ENCODE measurements around the gene C6orf118. TPM values are rescaled to one million over a fixed set of nuclear protein-coding genes. Genes with fewer than 3 reads are reported as not detected.

The C6orf118 gene
- total and polyA plus RNA-seq, 2 experiments from 2014 or later = not detected

- Histone ChIP-seq H3K36me3 (replicated peaks; ENCODE audit: insufficient read depth, low read depth) (no peaks in the 10 kb centered on the region), H3K79me2 (no peaks in the 10 kb centered on the region), H3K27ac (no peak overlapping the region), H3K4me2 (no peak overlapping the region), H3K27me3 (no peaks in the 10 kb centered on the region), H3K4me1 (ENCODE audit: insufficient read depth) (no peaks in the 10 kb centered on the region), H3K9me3 (ENCODE audit: low read depth) (no peaks in the 10 kb centered on the region), H3K4me3 (no peak overlapping the region), H2AFZ (no peak overlapping the region), H3K9me2 (replicated peaks; ENCODE audit: insufficient read depth) (no peaks in the 10 kb centered on the region), H4K20me1 (ENCODE audit: insufficient read depth, poor library complexity, severe bottlenecking) (no peaks in the 10 kb centered on the region)
- no peak for DNase-seq (ENCODE audit: low spot score)
- WGBS (ENCODE audit: low lambda C conversion rate, missing lambda C conversion rate) = 90% methylated on average over 7 of the region's 7 CpGs
- TF ChIP-seq CTCF (IDR thresholded peaks at IDR 0.05; ENCODE audit: poor library complexity) (no peak), EZH2phosphoT487 (IDR thresholded peaks at IDR 0.05; ENCODE audit: low read depth, severe bottlenecking, unreplicated experiment) (no peak), EZH2 (IDR thresholded peaks at IDR 0.05; ENCODE audit: borderline replicate concordance) (no peak)
These were observed 16.2 kb upstream of the C6orf118 start for GRCh38 chr6:165325609-165326008.

- H3K36me3 ChIP-seq (replicated peaks; ENCODE audit: insufficient read depth, low read depth) = no peaks in the 10 kb centered on the region
- WGBS (ENCODE audit: low lambda C conversion rate, missing lambda C conversion rate) = 81% methylated on average over 1 of the region's 1 CpG
- H3K27ac ChIP-seq = no peak overlapping the region
- no peaks in the 10 kb centered on the region for H3K79me2 ChIP-seq
- TF ChIP-seq CTCF (IDR thresholded peaks at IDR 0.05; ENCODE audit: poor library complexity) = no peak
- TF ChIP-seq EZH2 (IDR thresholded peaks at IDR 0.05; ENCODE audit: borderline replicate concordance) = no peak
- no peak for TF ChIP-seq EZH2phosphoT487 (IDR thresholded peaks at IDR 0.05; ENCODE audit: low read depth, severe bottlenecking, unreplicated experiment)
- no peak for DNase-seq (ENCODE audit: low spot score)
- H3K4me3 ChIP-seq = no peak overlapping the region
- no peak overlapping the region for H2AFZ ChIP-seq
- no peak overlapping the region for H3K4me2 ChIP-seq
- no peaks in the 10 kb centered on the region for H3K9me2 ChIP-seq (replicated peaks; ENCODE audit: insufficient read depth)
- H3K27me3 ChIP-seq = no peaks in the 10 kb centered on the region
- no peaks in the 10 kb centered on the region for H4K20me1 ChIP-seq (ENCODE audit: insufficient read depth, poor library complexity, severe bottlenecking)
- H3K4me1 ChIP-seq (ENCODE audit: insufficient read depth) = no peaks in the 10 kb centered on the region
- H3K9me3 ChIP-seq (ENCODE audit: low read depth) = no peaks in the 10 kb centered on the region
These were observed 12.2 kb upstream of the C6orf118 start for GRCh38 chr6:165321555-165322145.

GRCh38 chr6:165321150-165321549, 11.7 kb upstream of the C6orf118 start:
- Histone ChIP-seq H3K27me3 (no peaks in the 10 kb centered on the region), H3K27ac (no peak overlapping the region), H3K4me2 (no peak overlapping the region), H2AFZ (no peak overlapping the region), H3K4me3 (no peak overlapping the region), H3K36me3 (replicated peaks; ENCODE audit: insufficient read depth, low read depth) (no peaks in the 10 kb centered on the region), H3K4me1 (ENCODE audit: insufficient read depth) (no peaks in the 10 kb centered on the region), H3K9me2 (replicated peaks; ENCODE audit: insufficient read depth) (no peaks in the 10 kb centered on the region), H4K20me1 (ENCODE audit: insufficient read depth, poor library complexity, severe bottlenecking) (no peaks in the 10 kb centered on the region), H3K79me2 (no peaks in the 10 kb centered on the region), H3K9me3 (ENCODE audit: low read depth) (no peaks in the 10 kb centered on the region)
- TF ChIP-seq EZH2phosphoT487 (IDR thresholded peaks at IDR 0.05; ENCODE audit: low read depth, severe bottlenecking, unreplicated experiment) (no peak), CTCF (IDR thresholded peaks at IDR 0.05; ENCODE audit: poor library complexity) (no peak), EZH2 (IDR thresholded peaks at IDR 0.05; ENCODE audit: borderline replicate concordance) (no peak)
- DNase-seq (ENCODE audit: low spot score) = no peak
- 92% methylated on average over 3 of the region's 3 CpGs for WGBS (ENCODE audit: low lambda C conversion rate, missing lambda C conversion rate)

Measured in hepatocyte (in vitro differentiated cells).